WTC11 (cell line): ENCODE measurements around the gene ASTN2. TPM values are rescaled to one million over a fixed set of nuclear protein-coding genes. Genes with fewer than 3 reads are reported as not detected.

Experiments
- ATAC-seq: fragments of 200-7000 bp; cut with Tn5 transposase; 2 replicates; pipeline ENCODE4 v1.10.0; 2021; ENCODE audit warnings: mild to moderate bottlenecking, moderate library complexity
- CTCF ChIA-PET: fragments of 300-600 bp; sonication (Branson Sonifier 250); formaldehyde crosslinking; loops from one replicate; lab custom pipeline; 2021; ENCODE audit warnings: antibody characterized with exemption; lab: Charles Lee
- POLR2A ChIA-PET: fragments of 350-600 bp; sonication (Branson Sonifier 250); formaldehyde crosslinking; loops from one replicate; lab custom pipeline; 2021; ENCODE audit warnings: antibody characterized with exemption; lab: Charles Lee
- DNase-seq: peaks from one replicate; pipeline ENCODE4 v3.0.0; 2021; ENCODE audit warnings: low spot score
- H3K27ac Mint-ChIP-seq: 2 replicates; pipeline ENCODE4 v1.8.0; 2021; ENCODE audit warnings: mixed read lengths
- H3K27me3 Mint-ChIP-seq: 2 replicates; pipeline ENCODE4 v1.8.0; 2021; ENCODE audit warnings: low read depth, mild to moderate bottlenecking, moderate library complexity, mixed read lengths
- H3K36me3 Mint-ChIP-seq: 2 replicates; pipeline ENCODE4 v1.8.0; 2021; ENCODE audit warnings: mixed read lengths
- H3K4me1 Mint-ChIP-seq: 2 replicates; pipeline ENCODE4 v1.8.0; 2022; ENCODE audit warnings: mixed read lengths
- H3K4me3 Mint-ChIP-seq: 2 replicates; pipeline ENCODE4 v1.8.0; 2021; ENCODE audit warnings: mild to moderate bottlenecking, moderate library complexity, mixed read lengths
- H3K9me3 Mint-ChIP-seq: 2 replicates; pipeline ENCODE4 v1.8.0; 2021; ENCODE audit warnings: mixed read lengths
- CREM ChIP-seq: sonication (generic); formaldehyde crosslinking; IDR thresholded peaks from 2 replicates; pipeline ENCODE4 v1.8.1; 2022; ENCODE audit warnings: mild to moderate bottlenecking, missing genetic modification reagents, moderate library complexity
- E2F4 ChIP-seq: sonication (generic); formaldehyde crosslinking; IDR thresholded peaks from 2 replicates; pipeline ENCODE4 v1.8.1; 2022; ENCODE audit warnings: low read depth, mild to moderate bottlenecking, moderate library complexity, missing genetic modification reagents, borderline replicate concordance
- ELF4 ChIP-seq: sonication (generic); formaldehyde crosslinking; IDR thresholded peaks from 2 replicates; pipeline ENCODE4 v1.8.1; 2022; ENCODE audit warnings: low read depth, mild to moderate bottlenecking, moderate library complexity, missing genetic modification reagents
- FOXJ3 ChIP-seq: sonication (generic); formaldehyde crosslinking; IDR thresholded peaks from 2 replicates; pipeline ENCODE4 v1.9.0; 2021; ENCODE audit warnings: missing genetic modification reagents, mild to moderate bottlenecking, borderline replicate concordance
- FOXK1 ChIP-seq: sonication (generic); formaldehyde crosslinking; IDR thresholded peaks from 2 replicates; pipeline ENCODE4 v1.8.0; 2022; ENCODE audit warnings: mild to moderate bottlenecking, moderate library complexity, missing genetic modification reagents
- HMGXB4 ChIP-seq: sonication (generic); formaldehyde crosslinking; IDR thresholded peaks from 2 replicates; pipeline ENCODE4 v1.8.1; 2023; ENCODE audit warnings: mild to moderate bottlenecking, moderate library complexity, missing genetic modification reagents
- NFATC4 ChIP-seq: fragments of 250-450 bp; sonication (Bioruptor Pico); IDR thresholded peaks from 2 replicates; pipeline ENCODE4 v1.9.0; 2021; ENCODE audit warnings: mild to moderate bottlenecking
- NFE2L1 ChIP-seq: sonication (generic); formaldehyde crosslinking; IDR thresholded peaks from 2 replicates; pipeline ENCODE4 v1.8.1; 2023; ENCODE audit warnings: missing genetic modification reagents
- NFYB ChIP-seq: sonication (generic); formaldehyde crosslinking; conservative IDR thresholded peaks from 2 replicates; pipeline ENCODE4 v1.8.0; 2022; ENCODE audit warnings: low read depth, missing genetic modification reagents
- NR3C1 ChIP-seq: sonication (generic); formaldehyde crosslinking; conservative IDR thresholded peaks from 2 replicates; pipeline ENCODE4 v1.8.1; 2023; ENCODE audit warnings: low read depth, mild to moderate bottlenecking, missing genetic modification reagents
- PRDM15 ChIP-seq: sonication (generic); formaldehyde crosslinking; IDR thresholded peaks from 2 replicates; pipeline ENCODE4 v1.8.0; 2022; ENCODE audit warnings: missing genetic modification reagents
- PRRX2 ChIP-seq: fragments of 250-450 bp; sonication (Bioruptor Pico); IDR thresholded peaks from 2 replicates; pipeline ENCODE4 v1.8.0; 2021; ENCODE audit warnings: mild to moderate bottlenecking
- SOX15 ChIP-seq: fragments of 250-450 bp; sonication (Bioruptor Pico); IDR thresholded peaks from 2 replicates; pipeline ENCODE4 v1.9.0; 2021; ENCODE audit warnings: mild to moderate bottlenecking
- TCF7 ChIP-seq: sonication (generic); formaldehyde crosslinking; IDR thresholded peaks from 2 replicates; pipeline ENCODE4 v1.8.0; 2022; ENCODE audit warnings: mild to moderate bottlenecking, low read depth, missing genetic modification reagents, moderate library complexity
- TEAD1 ChIP-seq: sonication (generic); formaldehyde crosslinking; IDR thresholded peaks from 2 replicates; pipeline ENCODE4 v1.8.0; 2022; ENCODE audit warnings: mild to moderate bottlenecking, missing genetic modification reagents
- TP53 ChIP-seq: sonication (generic); formaldehyde crosslinking; IDR thresholded peaks from 2 replicates; pipeline ENCODE4 v1.8.1; 2023; ENCODE audit warnings: mild to moderate bottlenecking, missing genetic modification reagents
- ZNF138 ChIP-seq: sonication (generic); formaldehyde crosslinking; conservative IDR thresholded peaks from 2 replicates; pipeline ENCODE4 v1.8.1; 2022; ENCODE audit warnings: mild to moderate bottlenecking, moderate library complexity, missing genetic modification reagents
- ZNF219 ChIP-seq: sonication (generic); formaldehyde crosslinking; IDR thresholded peaks from 2 replicates; pipeline ENCODE4 v1.8.0; 2023; ENCODE audit warnings: missing genetic modification reagents, mild to moderate bottlenecking, borderline replicate concordance
- ZNF317 ChIP-seq: sonication (generic); formaldehyde crosslinking; IDR thresholded peaks from 2 replicates; pipeline ENCODE4 v1.8.1; 2023; ENCODE audit warnings: low read depth, mild to moderate bottlenecking, moderate library complexity, missing genetic modification reagents, borderline replicate concordance
- total RNA-seq: library from RNA; stranded (reverse); gene quantifications from 3 replicates; pipeline ENCODE4 v1.2.3, GENCODE V29; 2021
- TF ChIP-seq, protein P1 (sequence below): fragments of 200-600 bp; IDR thresholded peaks from 2 replicates; pipeline ENCODE4 v1.8.0; 2022; ENCODE audit warnings: antibody characterized with exemption
- TF ChIP-seq, protein P2 (sequence below): fragments of 250-450 bp; sonication (Bioruptor Pico); IDR thresholded peaks from 2 replicates; pipeline ENCODE4 v1.9.0; 2021; ENCODE audit warnings: mild to moderate bottlenecking, borderline replicate concordance

The ASTN2 gene
- total RNA-seq, 1 experiment from 2014 or later = 16.2 TPM

- no peak for TF ChIP-seq CREM (CRISPR knock-in tag)
- no peak for TF ChIP-seq E2F4
- TF ChIP-seq FOXJ3 (CRISPR knock-in tag) = no peak
Observed at GRCh38 chr9:117080765-117081390, 334.0 kb downstream of the ASTN2 start (continued).

DNA sequence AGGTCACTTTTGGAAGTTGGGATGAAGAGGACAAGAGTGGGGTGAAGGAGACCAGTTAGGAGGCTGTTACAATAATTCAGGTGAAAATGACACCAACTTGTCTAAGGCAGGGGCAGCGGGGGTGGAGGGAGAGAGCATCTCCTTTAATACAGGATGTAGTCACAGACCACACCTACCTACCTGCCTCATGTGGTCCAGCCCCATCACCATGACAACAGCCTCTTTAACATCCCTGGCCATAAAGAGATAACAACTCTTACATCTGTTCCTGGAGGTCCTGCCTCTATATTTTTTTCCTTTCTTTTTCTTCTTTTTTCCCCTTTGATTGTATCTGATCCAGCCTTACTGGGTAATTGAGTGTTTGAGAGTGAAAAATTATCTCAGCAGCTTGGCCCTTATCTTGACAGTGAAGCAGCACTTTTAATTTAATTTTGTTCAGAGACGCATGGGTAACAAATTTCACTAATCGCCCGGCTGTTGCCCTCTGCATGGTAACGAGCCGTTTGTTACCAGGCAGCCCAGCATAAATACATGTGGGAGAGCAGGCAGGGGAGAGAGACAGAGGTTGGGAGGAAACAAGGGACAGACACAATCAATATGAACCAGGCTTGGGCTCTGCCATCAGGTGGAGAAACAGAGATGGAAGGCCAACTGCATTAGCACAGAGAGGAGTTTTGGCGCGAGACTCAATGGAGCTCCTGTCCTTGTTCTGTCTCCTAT is 338.1 kb downstream of the ASTN2 start:
- Mint-ChIP-seq H3K4me3 (no peak overlapping the region), H3K4me1 (peaks cover 47% of the 10 kb centered on the region), H3K27me3 (no peaks in the 10 kb centered on the region)
- CTCF ChIA-PET = interaction anchor here (0.8 to 1.9 kb wide), 2 partner anchors 278 to 335 kb away, joined by 3 to 7 read pairs; no protein-coding TSS in a partner anchor
- TF ChIP-seq TEAD1 (CRISPR knock-in tag) (no peak), TCF7 (CRISPR knock-in tag) (no peak), NFATC4 (CRISPR knock-in tag) (no peak), NFYB (no peak), ZNF317 (CRISPR knock-in tag) (no peak), ZNF219 (CRISPR knock-in tag) (no peak), FOXK1 (CRISPR knock-in tag) (no peak), NR3C1 (CRISPR knock-in tag) (no peak), PRDM15 (CRISPR knock-in tag) (no peak), ELF4 (CRISPR knock-in tag) (no peak), ZNF138 (CRISPR knock-in tag) (no peak)
- TF ChIP-seq, protein P1, sequence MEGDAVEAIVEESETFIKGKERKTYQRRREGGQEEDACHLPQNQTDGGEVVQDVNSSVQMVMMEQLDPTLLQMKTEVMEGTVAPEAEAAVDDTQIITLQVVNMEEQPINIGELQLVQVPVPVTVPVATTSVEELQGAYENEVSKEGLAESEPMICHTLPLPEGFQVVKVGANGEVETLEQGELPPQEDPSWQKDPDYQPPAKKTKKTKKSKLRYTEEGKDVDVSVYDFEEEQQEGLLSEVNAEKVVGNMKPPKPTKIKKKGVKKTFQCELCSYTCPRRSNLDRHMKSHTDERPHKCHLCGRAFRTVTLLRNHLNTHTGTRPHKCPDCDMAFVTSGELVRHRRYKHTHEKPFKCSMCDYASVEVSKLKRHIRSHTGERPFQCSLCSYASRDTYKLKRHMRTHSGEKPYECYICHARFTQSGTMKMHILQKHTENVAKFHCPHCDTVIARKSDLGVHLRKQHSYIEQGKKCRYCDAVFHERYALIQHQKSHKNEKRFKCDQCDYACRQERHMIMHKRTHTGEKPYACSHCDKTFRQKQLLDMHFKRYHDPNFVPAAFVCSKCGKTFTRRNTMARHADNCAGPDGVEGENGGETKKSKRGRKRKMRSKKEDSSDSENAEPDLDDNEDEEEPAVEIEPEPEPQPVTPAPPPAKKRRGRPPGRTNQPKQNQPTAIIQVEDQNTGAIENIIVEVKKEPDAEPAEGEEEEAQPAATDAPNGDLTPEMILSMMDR = no peak
- TF ChIP-seq, all 79 proteins: peak for 0
- Mint-ChIP-seq H3K9me3 (no peaks in the 10 kb centered on the region), H3K36me3 (no peaks in the 10 kb centered on the region), H3K27ac (no peak overlapping the region)
- POLR2A ChIA-PET = no interaction called here
- no peak for ATAC-seq
- DNase-seq = peak; percentile 15

- Mint-ChIP-seq H3K27ac (no peak overlapping the region), H3K4me3 (no peak overlapping the region), H3K36me3 (no peaks in the 10 kb centered on the region), H3K4me1 (peaks cover 38% of the 10 kb centered on the region), H3K27me3 (no peaks in the 10 kb centered on the region), H3K9me3 (no peaks in the 10 kb centered on the region)
- DNase-seq = no peak
- POLR2A ChIA-PET = no interaction called here
- ATAC-seq = no peak
- CTCF ChIA-PET = no interaction called here
- TF ChIP-seq, protein P2, sequence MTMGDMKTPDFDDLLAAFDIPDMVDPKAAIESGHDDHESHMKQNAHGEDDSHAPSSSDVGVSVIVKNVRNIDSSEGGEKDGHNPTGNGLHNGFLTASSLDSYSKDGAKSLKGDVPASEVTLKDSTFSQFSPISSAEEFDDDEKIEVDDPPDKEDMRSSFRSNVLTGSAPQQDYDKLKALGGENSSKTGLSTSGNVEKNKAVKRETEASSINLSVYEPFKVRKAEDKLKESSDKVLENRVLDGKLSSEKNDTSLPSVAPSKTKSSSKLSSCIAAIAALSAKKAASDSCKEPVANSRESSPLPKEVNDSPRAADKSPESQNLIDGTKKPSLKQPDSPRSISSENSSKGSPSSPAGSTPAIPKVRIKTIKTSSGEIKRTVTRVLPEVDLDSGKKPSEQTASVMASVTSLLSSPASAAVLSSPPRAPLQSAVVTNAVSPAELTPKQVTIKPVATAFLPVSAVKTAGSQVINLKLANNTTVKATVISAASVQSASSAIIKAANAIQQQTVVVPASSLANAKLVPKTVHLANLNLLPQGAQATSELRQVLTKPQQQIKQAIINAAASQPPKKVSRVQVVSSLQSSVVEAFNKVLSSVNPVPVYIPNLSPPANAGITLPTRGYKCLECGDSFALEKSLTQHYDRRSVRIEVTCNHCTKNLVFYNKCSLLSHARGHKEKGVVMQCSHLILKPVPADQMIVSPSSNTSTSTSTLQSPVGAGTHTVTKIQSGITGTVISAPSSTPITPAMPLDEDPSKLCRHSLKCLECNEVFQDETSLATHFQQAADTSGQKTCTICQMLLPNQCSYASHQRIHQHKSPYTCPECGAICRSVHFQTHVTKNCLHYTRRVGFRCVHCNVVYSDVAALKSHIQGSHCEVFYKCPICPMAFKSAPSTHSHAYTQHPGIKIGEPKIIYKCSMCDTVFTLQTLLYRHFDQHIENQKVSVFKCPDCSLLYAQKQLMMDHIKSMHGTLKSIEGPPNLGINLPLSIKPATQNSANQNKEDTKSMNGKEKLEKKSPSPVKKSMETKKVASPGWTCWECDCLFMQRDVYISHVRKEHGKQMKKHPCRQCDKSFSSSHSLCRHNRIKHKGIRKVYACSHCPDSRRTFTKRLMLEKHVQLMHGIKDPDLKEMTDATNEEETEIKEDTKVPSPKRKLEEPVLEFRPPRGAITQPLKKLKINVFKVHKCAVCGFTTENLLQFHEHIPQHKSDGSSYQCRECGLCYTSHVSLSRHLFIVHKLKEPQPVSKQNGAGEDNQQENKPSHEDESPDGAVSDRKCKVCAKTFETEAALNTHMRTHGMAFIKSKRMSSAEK (CRISPR knock-in tag) = no peak
- TF ChIP-seq HMGXB4 (CRISPR knock-in tag) (no peak), PRRX2 (CRISPR knock-in tag) (no peak), TP53 (CRISPR knock-in tag) (no peak), NFE2L1 (CRISPR knock-in tag) (no peak), SOX15 (CRISPR knock-in tag) (no peak)
Observed at GRCh38 chr9:117075636-117076035, 339.2 kb downstream of the ASTN2 start.
